Measurements from ENCODE around the gene SPANXN2.
A peak's percentile ranks its signal among the peaks of the same experiment; 100 is the strongest.

SPANXN2 gene

GRCh38 chrX:143664302-143664701 is 56.2 kb downstream of the SPANXN2 start:
- no peak overlapping the region for H2AFZ ChIP-seq (ENCODE audit: low read depth)
- peaks cover 35% of the 10 kb centered on the region for H3K4me1 ChIP-seq (ENCODE audit: low read depth, poor library complexity, severe bottlenecking)
- no peaks in the 10 kb centered on the region for H4K20me1 ChIP-seq (ENCODE audit: insufficient read depth)
- no peak overlapping the region for H3K27ac ChIP-seq
- H3K36me3 ChIP-seq (ENCODE audit: insufficient read depth): no peaks in the 10 kb centered on the region
- TF ChIP-seq CTCF (conservative IDR thresholded peaks at IDR 0.05; ENCODE audit: low read depth, low read length): peak; percentile 59
- H3K4me3 ChIP-seq (IDR thresholded peaks at IDR 0.05; ENCODE audit: insufficient read depth, low read depth, low read length): no peak overlapping the region
- no peak overlapping the region for H3K9ac ChIP-seq
- no peaks in the 10 kb centered on the region for H3K27me3 ChIP-seq (ENCODE audit: insufficient read depth, low read depth)
- H3K79me2 ChIP-seq (ENCODE audit: insufficient read depth, low read depth): no peaks in the 10 kb centered on the region
- H3K4me2 ChIP-seq: no peak overlapping the region

- no peak overlapping the region for H3K4me2 ChIP-seq
- H2AFZ ChIP-seq (ENCODE audit: low read depth): no peak overlapping the region
- peaks cover 32% of the 10 kb centered on the region for H3K4me1 ChIP-seq (ENCODE audit: low read depth, poor library complexity, severe bottlenecking)
- no peak overlapping the region for H3K9ac ChIP-seq
- no peaks in the 10 kb centered on the region for H3K36me3 ChIP-seq (ENCODE audit: insufficient read depth)
- no peaks in the 10 kb centered on the region for H3K79me2 ChIP-seq (ENCODE audit: insufficient read depth, low read depth)
- no peak for TF ChIP-seq CTCF (conservative IDR thresholded peaks at IDR 0.05; ENCODE audit: low read depth, low read length)
- H3K4me3 ChIP-seq (IDR thresholded peaks at IDR 0.05; ENCODE audit: insufficient read depth, low read depth, low read length): no peak overlapping the region
- H4K20me1 ChIP-seq (ENCODE audit: insufficient read depth): no peaks in the 10 kb centered on the region
- no peak overlapping the region for H3K27ac ChIP-seq
- no peaks in the 10 kb centered on the region for H3K27me3 ChIP-seq (ENCODE audit: insufficient read depth, low read depth)
Observed at GRCh38 chrX:143663755-143664154, 56.8 kb downstream of the SPANXN2 start.
